Neural progenitor cell (in vitro differentiated cells): ENCODE results near the gene PFN1. TPM values are rescaled to one million over a fixed set of nuclear protein-coding genes. Genes with fewer than 3 reads are reported as not detected.

Source experiments
- DNase-seq: peaks from one replicate; pipeline ENCODE4 v3.0.0-alpha.2; 2016; ENCODE audit warnings: low spot score
- H2AFZ ChIP-seq: fragments of 200-600 bp; sonication (generic); replicated peaks from 2 replicates; pipeline ENCODE4 v1.6.1; 2016; ENCODE audit warnings: antibody characterized with exemption
- H3F3A ChIP-seq: fragments of 200-600 bp; sonication (generic); 2 replicates; pipeline ENCODE4 v1.6.1; 2016; ENCODE audit warnings: antibody characterized with exemption, low read depth
- H3K27ac ChIP-seq: fragments of 200-600 bp; sonication (generic); 2 replicates; pipeline ENCODE4 v1.5.1; 2016; ENCODE audit warnings: mild to moderate bottlenecking
- H3K27me3 ChIP-seq: fragments of 200-600 bp; sonication (generic); 2 replicates; pipeline ENCODE4 v1.6.1; 2016; ENCODE audit warnings: mild to moderate bottlenecking, moderate library complexity
- H3K36me3 ChIP-seq: fragments of 200-600 bp; sonication (generic); 2 replicates; pipeline ENCODE4 v1.5.1; 2016
- H3K4me1 ChIP-seq: fragments of 200-600 bp; sonication (generic); 2 replicates; pipeline ENCODE4 v1.6.1; 2016; ENCODE audit warnings: mixed run types
- H3K4me2 ChIP-seq: fragments of 200-600 bp; sonication (generic); 2 replicates; pipeline ENCODE4 v1.6.1; 2016
- H3K4me3 ChIP-seq: fragments of 200-600 bp; sonication (generic); 2 replicates; pipeline ENCODE4 v1.5.1; 2016
- H3K79me2 ChIP-seq: fragments of 200-600 bp; sonication (generic); 2 replicates; pipeline ENCODE4 v1.6.1; 2016; ENCODE audit warnings: low read depth
- H3K9ac ChIP-seq: fragments of 200-600 bp; sonication (generic); 2 replicates; pipeline ENCODE4 v1.6.1; 2016
- H3K9me3 ChIP-seq: fragments of 200-600 bp; sonication (generic); 2 replicates; pipeline ENCODE4 v1.5.1; 2016; ENCODE audit warnings: low read depth
- H4K20me1 ChIP-seq: fragments of 200-600 bp; sonication (generic); 2 replicates; pipeline ENCODE4 v1.6.1; 2016; ENCODE audit warnings: low read depth
- H3K27ac Mint-ChIP-seq: 3 replicates; pipeline ENCODE4 v1.8.0; 2021; ENCODE audit warnings: mixed read lengths
- H3K27me3 Mint-ChIP-seq: 2 replicates; pipeline ENCODE4 v1.8.0; 2022; ENCODE audit warnings: low read depth, mild to moderate bottlenecking, inconsistent platforms, moderate library complexity, mixed read lengths; ENCODE audit not compliant: insufficient read depth
- H3K36me3 Mint-ChIP-seq: 3 replicates; pipeline ENCODE4 v1.8.0; 2021; ENCODE audit warnings: mixed read lengths
- H3K4me1 Mint-ChIP-seq: 3 replicates; pipeline ENCODE4 v1.8.0; 2021; ENCODE audit warnings: mixed read lengths
- H3K4me3 Mint-ChIP-seq: 3 replicates; pipeline ENCODE4 v1.8.0; 2021; ENCODE audit warnings: mild to moderate bottlenecking, moderate library complexity, mixed read lengths
- H3K9me3 Mint-ChIP-seq: 3 replicates; pipeline ENCODE4 v1.8.0; 2020; ENCODE audit warnings: mixed read lengths
- CTCF ChIP-seq: fragments of 200-600 bp; sonication (generic); IDR thresholded peaks from 2 replicates; pipeline ENCODE4 v1.5.1; 2017; ENCODE audit warnings: antibody characterized with exemption, mild to moderate bottlenecking
- EZH2 ChIP-seq: fragments of 200-600 bp; sonication (generic); IDR thresholded peaks from 2 replicates; pipeline ENCODE4 v1.6.1; 2017; ENCODE audit warnings: antibody characterized with exemption, mild to moderate bottlenecking, moderate library complexity
- EZH2phosphoT487 ChIP-seq: fragments of 200-600 bp; sonication (generic); IDR thresholded peaks from 2 replicates; pipeline ENCODE4 v1.6.1; 2017; ENCODE audit warnings: antibody characterized with exemption
- total RNA-seq: library from RNA; depleted of rRNA; stranded (reverse); fragments of >200 nt; gene quantifications from 2 replicates; pipeline ENCODE4 v1.2.3, GENCODE V29; 2015; ENCODE audit warnings: low replicate concordance

PFN1 gene
- total RNA-seq, 1 donor from 2014 or later, result 203 TPM

GRCh38 chr17:4982305-4982704, 34.0 kb upstream of the PFN1 start:
- no peak overlapping the region for H3K27ac Mint-ChIP-seq
- H3K36me3 ChIP-seq, result no peaks in the 10 kb centered on the region

GRCh38 chr17:4980644-4981216, 32.4 kb upstream of the PFN1 start:
- peaks cover 4% of the 10 kb centered on the region for H3K4me1 ChIP-seq
- no peaks in the 10 kb centered on the region for H3K79me2 ChIP-seq
- H3K36me3 ChIP-seq, result no peaks in the 10 kb centered on the region
- peaks cover 34% of the 10 kb centered on the region for H3K27me3 ChIP-seq
- no peak overlapping the region for H3K27ac ChIP-seq
- peaks cover 13% of the 10 kb centered on the region for H3K27me3 Mint-ChIP-seq
- peak overlapping the region; percentile 71 for H2AFZ ChIP-seq
- DNase-seq, result peak; percentile 85
- peak overlapping the region; percentile 58 for H3K27ac Mint-ChIP-seq
- no peak overlapping the region for H3K4me3 ChIP-seq
- H4K20me1 ChIP-seq, result no peaks in the 10 kb centered on the region
- peaks cover 8% of the 10 kb centered on the region for H3K4me1 Mint-ChIP-seq
- peaks cover 4% of the 10 kb centered on the region for H3K36me3 Mint-ChIP-seq
- no peaks in the 10 kb centered on the region for H3K9me3 Mint-ChIP-seq
- no peak overlapping the region for H3K4me2 ChIP-seq
- TF ChIP-seq EZH2phosphoT487, result no peak
- no peak for TF ChIP-seq EZH2
- peak; percentile 76 for TF ChIP-seq CTCF
- no peaks in the 10 kb centered on the region for H3F3A ChIP-seq
- no peak overlapping the region for H3K4me3 Mint-ChIP-seq
- H3K9me3 ChIP-seq, result no peaks in the 10 kb centered on the region
- no peak overlapping the region for H3K9ac ChIP-seq

More at GRCh38 chr17:4982305-4982704, 34.0 kb upstream of the PFN1 start:
- no peak overlapping the region for H3K4me2 ChIP-seq
- H3K79me2 ChIP-seq, result no peaks in the 10 kb centered on the region
- peaks cover 15% of the 10 kb centered on the region for H3K27me3 Mint-ChIP-seq
- H3K9ac ChIP-seq, result no peak overlapping the region
- H3K4me3 Mint-ChIP-seq, result no peak overlapping the region
- H3K4me1 ChIP-seq, result peaks cover 4% of the 10 kb centered on the region
- peaks cover 34% of the 10 kb centered on the region for H3K27me3 ChIP-seq
- no peak overlapping the region for H3K4me3 ChIP-seq
- TF ChIP-seq CTCF (no peak), EZH2phosphoT487 (no peak), EZH2 (no peak)
- H3F3A ChIP-seq, result peaks cover 12% of the 10 kb centered on the region
- no peak overlapping the region for H2AFZ ChIP-seq
- H3K27ac ChIP-seq, result no peak overlapping the region
- H3K9me3 ChIP-seq, result no peaks in the 10 kb centered on the region
- H3K4me1 Mint-ChIP-seq, result peaks cover 17% of the 10 kb centered on the region
- DNase-seq, result no peak
- H3K9me3 Mint-ChIP-seq, result no peaks in the 10 kb centered on the region
- H4K20me1 ChIP-seq, result no peaks in the 10 kb centered on the region
- peaks cover 4% of the 10 kb centered on the region for H3K36me3 Mint-ChIP-seq

- Histone ChIP-seq H3K4me2 (no peak overlapping the region), H3K9ac (no peak overlapping the region), H3K79me2 (no peaks in the 10 kb centered on the region), H3K36me3 (no peaks in the 10 kb centered on the region), H3K9me3 (no peaks in the 10 kb centered on the region), H3F3A (peaks cover 5% of the 10 kb centered on the region), H2AFZ (no peak overlapping the region), H4K20me1 (no peaks in the 10 kb centered on the region), H3K4me3 (no peak overlapping the region), H3K27ac (no peak overlapping the region), H3K27me3 (peaks cover 48% of the 10 kb centered on the region), H3K4me1 (peaks cover 4% of the 10 kb centered on the region)
- no peak overlapping the region for H3K27ac Mint-ChIP-seq
- no peaks in the 10 kb centered on the region for H3K9me3 Mint-ChIP-seq
- peaks cover 10% of the 10 kb centered on the region for H3K27me3 Mint-ChIP-seq
- no peak for DNase-seq
- H3K4me1 Mint-ChIP-seq, result peaks cover 8% of the 10 kb centered on the region
- H3K36me3 Mint-ChIP-seq, result peaks cover 4% of the 10 kb centered on the region
- peak overlapping the region; percentile 30 for H3K4me3 Mint-ChIP-seq
- TF ChIP-seq EZH2phosphoT487 (no peak), CTCF (no peak), EZH2 (no peak)
These were observed 30.4 kb upstream of the PFN1 start for GRCh38 chr17:4978726-4979125.
